GM21447 (cell line): ENCODE measurements around the gene CYP4B1.

Source experiments
- ATAC-seq: cut with Tn5 transposase; IDR thresholded peaks from one replicate; pipeline ENCODE4 v1.9.1; 2021; ENCODE audit not compliant: unreplicated experiment

Gene CYP4B1

GRCh38 chr1:46793126-46793525, 5.7 kb upstream of the CYP4B1 start:
- no peak for ATAC-seq

- no peak for ATAC-seq
Observed at GRCh38 chr1:46797696-46798470, 963 bp upstream of the CYP4B1 start.

- no peak for ATAC-seq
Observed at GRCh38 chr1:46800742-46801141, 1.9 kb downstream of the CYP4B1 start.

GRCh38 chr1:46801323-46802055, 2.6 kb downstream of the CYP4B1 start:
- ATAC-seq = no peak

DNA sequence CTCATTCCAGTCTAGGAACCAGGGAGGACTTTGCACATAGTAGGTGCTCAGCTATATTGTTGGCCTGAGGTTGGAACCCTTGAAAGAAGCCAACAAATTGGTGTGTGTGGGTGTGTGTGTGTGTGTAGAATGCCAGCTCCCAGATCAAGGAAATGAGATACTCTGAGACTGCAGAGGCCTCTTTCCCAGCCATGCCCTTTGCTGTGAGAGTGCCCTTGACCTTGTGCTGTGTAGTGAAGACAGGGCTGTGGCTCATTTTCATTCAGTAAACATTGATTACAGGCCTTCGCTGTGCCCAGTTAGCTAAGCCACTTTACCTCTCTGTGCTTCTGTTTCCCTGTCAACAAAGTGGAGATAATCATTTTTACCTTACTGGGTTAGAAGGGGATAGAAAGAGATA, 3.2 kb downstream of the CYP4B1 start:
- ATAC-seq = no peak

DNA sequence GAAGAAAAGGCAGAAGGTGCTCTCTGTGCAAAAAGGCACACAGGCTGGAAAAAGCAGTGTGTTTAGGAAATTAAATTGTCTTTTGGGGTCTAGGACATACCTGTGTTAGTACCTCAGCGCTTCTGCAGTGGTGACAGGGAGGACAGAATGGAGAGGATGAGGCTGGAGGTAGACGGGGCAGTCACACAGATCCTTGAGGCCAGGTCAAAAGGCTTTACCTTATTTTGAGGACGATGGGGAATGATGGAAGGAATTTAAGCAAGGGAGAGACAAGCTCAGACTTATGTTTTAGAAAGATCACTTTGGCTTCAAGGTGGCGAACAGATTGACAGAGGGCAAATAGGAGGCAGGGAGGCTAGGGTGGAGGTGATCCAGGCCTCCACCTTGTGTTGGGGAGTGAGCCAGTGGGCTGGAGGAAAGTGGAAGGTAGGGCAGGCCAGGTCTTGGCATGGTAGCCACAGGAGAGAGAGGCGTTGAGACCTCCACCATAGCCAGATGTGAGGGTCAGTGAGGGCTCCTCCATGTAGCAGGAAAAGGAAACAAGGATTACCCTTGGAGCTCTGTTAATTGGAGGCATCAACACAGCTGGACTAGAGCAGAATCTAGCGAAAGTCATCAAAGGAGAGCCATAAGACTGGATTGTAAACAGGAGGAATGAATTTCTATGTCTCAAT, 4.2 kb downstream of the CYP4B1 start:
- ATAC-seq = no peak

DNA sequence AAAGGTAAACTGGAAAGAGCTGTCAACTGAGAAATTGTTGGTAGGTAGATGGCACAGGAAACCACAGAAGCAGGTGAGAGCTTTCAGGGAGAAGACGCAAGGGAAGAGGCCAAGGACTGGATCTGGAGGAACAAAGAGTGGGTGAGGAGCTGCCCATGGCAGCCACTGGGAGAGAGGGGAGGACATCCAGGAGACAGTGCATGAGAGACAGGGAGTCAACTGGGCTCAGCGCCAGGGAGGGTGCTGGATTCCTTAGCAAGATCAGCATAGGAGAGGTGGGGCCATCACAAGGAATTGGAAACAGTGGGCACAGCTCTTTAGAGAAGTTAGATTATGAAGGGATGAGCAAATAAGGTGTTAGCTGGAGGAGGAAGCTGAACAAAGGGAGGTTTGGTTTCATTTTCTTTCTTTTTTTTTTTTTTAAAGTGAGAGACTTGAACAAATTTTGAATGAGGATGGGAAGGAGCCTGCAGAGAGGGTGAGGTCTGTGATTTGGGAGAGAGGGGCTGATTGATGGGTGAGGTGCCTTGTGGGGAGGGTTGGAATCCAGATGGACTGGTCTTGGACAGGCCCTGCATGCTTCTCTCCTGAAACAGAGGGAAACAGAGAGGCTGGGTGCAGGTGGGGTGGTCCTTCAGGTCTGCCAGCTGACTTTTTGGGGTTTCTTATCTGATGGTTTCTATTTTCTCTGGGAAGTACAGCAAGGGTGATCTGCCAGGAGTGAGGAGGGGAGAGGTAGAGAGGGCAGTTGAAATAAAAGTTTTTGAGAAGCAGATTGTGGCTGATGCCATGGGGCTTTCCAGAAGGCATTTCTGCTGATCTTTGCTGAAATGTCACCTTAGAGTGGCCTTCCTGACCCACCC, 5.4 kb downstream of the CYP4B1 start:
- ATAC-seq = no peak

- no peak for ATAC-seq
Observed at GRCh38 chr1:46804926-46805325, 6.1 kb downstream of the CYP4B1 start.

- no peak for ATAC-seq
Observed at GRCh38 chr1:46805755-46806154, 6.9 kb downstream of the CYP4B1 start.

DNA sequence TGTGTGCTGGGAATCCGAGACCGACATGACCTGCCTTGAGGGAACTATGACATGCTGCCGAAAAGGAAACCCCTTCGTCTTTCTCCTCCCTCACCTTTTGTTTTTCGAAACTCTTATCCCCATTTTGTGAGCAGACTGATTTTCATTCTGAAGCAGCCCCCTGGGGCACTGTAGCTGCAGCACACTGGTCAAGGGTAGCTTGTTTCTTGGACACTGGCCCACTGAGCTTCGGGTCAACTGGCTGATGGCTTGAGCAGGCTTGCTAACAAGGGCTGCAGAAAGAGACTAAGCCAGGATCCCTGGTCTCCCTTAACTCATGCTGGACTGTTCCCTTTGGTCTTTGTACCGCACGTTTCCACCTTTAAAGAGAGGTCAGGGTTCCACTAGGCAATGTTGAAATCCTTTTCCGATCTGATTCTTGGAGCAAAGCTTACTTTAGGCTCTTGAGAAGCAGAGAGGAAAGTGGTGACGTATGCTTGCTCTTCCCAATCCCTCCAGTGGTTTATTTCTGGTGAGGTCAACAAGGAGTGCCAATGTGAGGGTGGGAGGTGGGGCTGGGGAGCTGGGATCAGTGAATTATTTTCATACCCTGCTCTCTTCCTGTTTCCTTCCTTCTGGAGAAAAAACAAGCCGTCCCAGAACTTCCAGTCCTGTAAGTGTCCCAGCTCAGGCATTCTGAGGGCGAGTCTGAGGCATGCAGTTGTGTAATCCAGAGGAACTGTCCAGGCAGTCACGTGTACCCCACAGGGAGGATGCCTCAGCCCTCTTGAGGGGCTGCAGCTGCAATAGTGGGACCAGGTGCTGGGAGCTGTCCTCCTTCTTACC, 7.6 kb downstream of the CYP4B1 start:
- ATAC-seq = no peak

DNA sequence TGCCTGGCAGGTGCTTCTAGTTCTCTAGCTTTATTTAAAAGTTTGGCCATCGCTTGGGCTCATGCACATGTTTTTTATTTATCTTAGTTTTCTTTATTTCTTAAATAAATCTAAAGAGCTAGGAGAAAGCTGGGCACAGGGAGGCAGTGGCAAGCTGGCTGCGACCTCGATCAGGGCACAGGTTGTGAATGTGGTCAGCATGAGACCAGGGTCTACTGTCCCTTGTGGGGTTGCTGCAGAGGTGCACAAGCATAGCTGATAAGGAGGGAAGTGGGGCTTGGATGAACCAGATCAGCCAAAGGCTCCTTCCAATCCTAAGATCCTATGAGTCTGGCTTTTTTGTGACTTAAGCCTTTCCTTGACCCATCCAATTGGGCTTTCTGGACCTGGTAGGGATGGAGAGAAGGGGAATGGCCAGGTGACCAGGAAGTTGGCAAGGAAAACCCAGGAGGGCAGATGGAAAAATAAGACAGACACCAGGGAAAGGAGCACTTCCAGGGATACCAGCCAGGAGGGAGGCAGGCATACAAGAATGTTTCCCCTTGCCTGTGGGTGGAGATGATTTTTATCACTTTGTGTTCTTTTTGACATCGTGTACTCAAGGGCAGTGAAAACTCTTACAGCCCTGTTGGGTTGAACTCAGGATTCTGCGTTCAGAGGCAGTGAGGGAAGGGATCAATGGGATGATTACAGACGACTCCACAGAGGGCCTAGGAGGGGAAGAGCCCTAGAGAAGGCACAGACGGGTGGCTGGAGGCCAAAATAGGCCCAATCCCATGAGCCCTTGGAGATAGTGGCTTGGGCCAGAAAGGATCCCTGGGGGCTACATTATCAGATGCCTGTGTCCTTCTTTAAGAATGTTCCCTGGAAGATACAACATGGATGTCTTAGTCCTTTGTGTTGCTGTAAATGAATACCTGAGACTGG, 8.5 kb downstream of the CYP4B1 start:
- ATAC-seq = no peak

- no peak for ATAC-seq
Observed at GRCh38 chr1:46809071-46809470, 10.2 kb downstream of the CYP4B1 start.

DNA sequence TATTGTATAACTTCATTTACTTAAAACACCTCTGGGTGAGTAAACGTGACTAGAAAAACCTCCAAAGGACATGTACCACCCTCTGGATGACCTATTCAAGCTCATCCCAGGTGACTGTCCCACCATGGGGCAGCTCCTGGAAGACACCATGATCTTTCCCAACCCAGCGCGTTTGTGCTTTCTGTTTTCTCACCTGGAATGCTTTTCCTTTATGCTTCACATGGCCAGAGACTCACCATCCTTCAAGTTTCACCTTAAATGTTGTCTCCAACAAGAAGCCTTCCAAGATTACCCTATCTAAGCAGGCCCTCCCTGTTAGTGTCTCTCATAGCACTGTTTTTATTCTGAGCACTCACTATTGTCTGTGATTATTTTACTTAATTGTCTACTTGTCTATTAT, 11.1 kb downstream of the CYP4B1 start:
- ATAC-seq = no peak

DNA sequence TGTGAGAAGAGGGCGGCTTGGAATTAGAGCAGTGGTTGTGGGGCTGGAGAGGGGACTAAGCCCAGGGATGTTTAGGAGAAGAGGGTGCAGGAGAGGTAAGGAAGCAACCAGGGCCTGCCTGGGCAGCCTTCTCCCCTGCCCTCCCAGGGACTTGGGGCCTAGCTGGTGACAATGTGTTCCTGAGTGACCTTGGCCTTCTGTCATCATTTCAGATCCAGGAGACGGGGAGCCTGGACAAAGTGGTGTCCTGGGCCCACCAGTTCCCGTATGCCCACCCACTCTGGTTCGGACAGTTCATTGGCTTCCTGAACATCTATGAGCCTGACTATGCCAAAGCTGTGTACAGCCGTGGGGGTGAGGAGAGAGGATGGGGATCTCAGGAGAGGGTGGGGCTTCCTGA, 11.8 kb downstream of the CYP4B1 start:
- no peak for ATAC-seq

DNA sequence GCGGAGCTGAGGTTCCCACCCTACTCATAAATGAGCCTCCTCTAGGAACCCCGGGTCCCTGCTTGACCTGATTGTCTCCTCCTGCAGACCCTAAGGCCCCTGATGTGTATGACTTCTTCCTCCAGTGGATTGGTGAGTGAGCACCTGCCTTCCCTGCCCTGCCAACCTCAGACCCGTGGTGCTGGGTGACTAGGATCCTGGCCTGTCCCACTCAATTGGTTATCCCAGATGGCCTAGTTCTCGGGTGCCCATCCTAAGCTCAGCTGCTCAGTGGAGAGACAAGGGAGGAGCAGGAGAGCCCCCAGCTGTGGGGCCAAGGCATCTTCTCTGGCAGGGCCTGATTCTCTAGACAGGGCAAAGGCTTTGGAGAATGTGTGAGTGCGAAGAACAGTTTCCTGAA, 12.2 kb downstream of the CYP4B1 start:
- no peak for ATAC-seq

- no peak for ATAC-seq
Observed at GRCh38 chr1:46812065-46812963, 13.5 kb downstream of the CYP4B1 start.

DNA sequence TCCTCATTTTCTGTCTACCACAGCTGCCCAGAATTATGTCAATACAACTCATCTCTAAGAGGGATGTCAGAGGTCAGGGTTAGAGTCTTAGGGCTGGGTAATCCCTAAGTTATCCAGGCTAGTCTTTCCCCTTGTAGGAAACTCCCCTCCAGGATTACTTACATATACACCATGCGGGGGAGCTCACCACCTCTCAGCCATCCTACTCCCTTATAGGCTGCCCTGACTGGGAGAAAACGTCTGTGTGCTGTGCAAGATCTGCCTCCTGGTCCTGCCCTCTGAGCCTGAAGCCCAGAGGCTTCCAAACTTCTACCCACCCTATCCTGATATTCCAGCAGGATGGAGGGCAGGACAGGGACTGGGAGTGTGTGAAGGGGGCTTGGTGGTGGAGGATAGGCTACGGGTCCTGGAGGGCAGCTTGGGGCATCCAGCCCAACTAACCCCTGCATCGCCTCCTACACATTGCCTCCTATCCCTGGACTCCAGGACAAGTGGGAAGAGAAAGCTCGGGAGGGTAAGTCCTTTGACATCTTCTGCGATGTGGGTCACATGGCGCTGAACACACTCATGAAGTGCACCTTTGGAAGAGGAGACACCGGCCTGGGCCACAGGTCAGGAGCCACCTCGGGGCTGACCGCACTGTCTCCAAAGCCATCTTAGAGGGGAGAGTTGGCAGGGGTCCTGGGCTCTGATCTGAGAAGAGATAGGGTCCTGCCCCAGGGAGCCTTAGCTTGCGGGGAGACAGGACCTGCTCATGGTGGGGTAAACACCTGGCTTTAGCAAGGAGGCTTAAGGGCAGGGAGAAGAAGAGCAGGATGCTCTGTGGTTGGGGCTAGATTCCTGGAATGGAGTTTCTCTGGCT, 14.4 kb downstream of the CYP4B1 start:
- ATAC-seq = no peak
